ENCODE measurements around the gene C1QTNF6.

The C1QTNF6 gene

DNA sequence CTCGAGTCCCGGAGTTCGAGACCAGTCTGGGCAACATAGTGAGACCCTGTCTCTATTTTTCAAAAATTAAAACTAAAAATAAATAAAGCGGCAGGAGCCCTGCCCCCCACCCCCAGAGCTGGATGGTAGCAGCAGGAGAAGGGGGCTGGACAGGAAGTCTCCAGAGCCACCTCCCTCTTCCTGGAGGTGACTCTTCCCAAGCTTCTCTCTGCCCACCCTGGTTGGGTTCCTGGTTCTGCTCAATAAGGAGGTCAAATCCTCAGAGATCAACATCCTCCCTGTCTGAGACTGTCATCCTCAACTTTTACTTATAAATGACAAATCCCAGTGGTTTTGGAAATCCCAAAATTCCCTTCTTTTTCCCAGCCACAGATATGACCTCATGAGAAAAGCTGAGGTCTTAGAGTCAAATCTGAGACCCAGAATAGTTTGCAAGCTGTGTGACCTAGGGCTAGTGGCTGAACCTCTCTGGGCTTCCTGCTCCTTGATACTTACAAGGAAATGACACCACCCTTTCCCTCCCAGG is 987 bp downstream of the C1QTNF6 start:
- TF ChIP-seq BACH2 (CRISPR knock-in tag; IDR thresholded peaks at IDR 0.05; ENCODE audit: borderline replicate concordance) (no peak), TSHZ2 (CRISPR knock-in tag; IDR thresholded peaks at IDR 0.05) (no peak), GLIS3 (CRISPR knock-in tag; IDR thresholded peaks at IDR 0.05) (0 out of 2 replicates have a peak, but pooled peaks have one; percentile 58)
- no peak for ATAC-seq

GRCh38 chr22:37186228-37186996 is 1.6 kb downstream of the C1QTNF6 start:
- ATAC-seq: peak; percentile 41
- no peak for TF ChIP-seq GLIS3 (CRISPR knock-in tag; IDR thresholded peaks at IDR 0.05)
- TF ChIP-seq ZNF8 (CRISPR knock-in tag; IDR thresholded peaks at IDR 0.05): no peak
- TF ChIP-seq CSDC2 (CRISPR knock-in tag; IDR thresholded peaks at IDR 0.05): no peak
- TF ChIP-seq ZNF70 (CRISPR knock-in tag; IDR thresholded peaks at IDR 0.05): no peak
- TF ChIP-seq PATZ1 (CRISPR knock-in tag; IDR thresholded peaks at IDR 0.05; ENCODE audit: borderline replicate concordance): no peak
- no peak for TF ChIP-seq TSHZ2 (CRISPR knock-in tag; IDR thresholded peaks at IDR 0.05)
- no peak for TF ChIP-seq OSR1 (CRISPR knock-in tag; IDR thresholded peaks at IDR 0.05)
- no peak for TF ChIP-seq ZFP30 (CRISPR knock-in tag; IDR thresholded peaks at IDR 0.05)
- TF ChIP-seq BACH2 (CRISPR knock-in tag; IDR thresholded peaks at IDR 0.05; ENCODE audit: borderline replicate concordance): no peak
- TF ChIP-seq SNAI2 (CRISPR knock-in tag; IDR thresholded peaks at IDR 0.05): no peak
- no peak for TF ChIP-seq TOX (CRISPR knock-in tag; IDR thresholded peaks at IDR 0.05; ENCODE audit: borderline replicate concordance)
- TF ChIP-seq TCF4 (CRISPR knock-in tag; IDR thresholded peaks at IDR 0.05; ENCODE audit: borderline replicate concordance): no peak
- no peak for TF ChIP-seq ESRRG (CRISPR knock-in tag; IDR thresholded peaks at IDR 0.05)
- TF ChIP-seq, protein P1, sequence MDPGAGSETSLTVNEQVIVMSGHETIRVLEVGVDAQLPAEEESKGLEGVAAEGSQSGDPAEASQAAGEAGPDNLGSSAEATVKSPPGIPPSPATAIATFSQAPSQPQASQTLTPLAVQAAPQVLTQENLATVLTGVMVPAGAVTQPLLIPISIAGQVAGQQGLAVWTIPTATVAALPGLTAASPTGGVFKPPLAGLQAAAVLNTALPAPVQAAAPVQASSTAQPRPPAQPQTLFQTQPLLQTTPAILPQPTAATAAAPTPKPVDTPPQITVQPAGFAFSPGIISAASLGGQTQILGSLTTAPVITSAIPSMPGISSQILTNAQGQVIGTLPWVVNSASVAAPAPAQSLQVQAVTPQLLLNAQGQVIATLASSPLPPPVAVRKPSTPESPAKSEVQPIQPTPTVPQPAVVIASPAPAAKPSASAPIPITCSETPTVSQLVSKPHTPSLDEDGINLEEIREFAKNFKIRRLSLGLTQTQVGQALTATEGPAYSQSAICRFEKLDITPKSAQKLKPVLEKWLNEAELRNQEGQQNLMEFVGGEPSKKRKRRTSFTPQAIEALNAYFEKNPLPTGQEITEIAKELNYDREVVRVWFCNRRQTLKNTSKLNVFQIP (CRISPR knock-in tag; IDR thresholded peaks at IDR 0.05; ENCODE audit: borderline replicate concordance, low read depth): no peak
- TF ChIP-seq ZFP3 (CRISPR knock-in tag; IDR thresholded peaks at IDR 0.05): no peak
- no peak for TF ChIP-seq CSRNP3 (CRISPR knock-in tag; IDR thresholded peaks at IDR 0.05)
- no peak for TF ChIP-seq ARNTL (CRISPR knock-in tag; IDR thresholded peaks at IDR 0.05; ENCODE audit: borderline replicate concordance, low read depth)
- TF ChIP-seq, protein P2, sequence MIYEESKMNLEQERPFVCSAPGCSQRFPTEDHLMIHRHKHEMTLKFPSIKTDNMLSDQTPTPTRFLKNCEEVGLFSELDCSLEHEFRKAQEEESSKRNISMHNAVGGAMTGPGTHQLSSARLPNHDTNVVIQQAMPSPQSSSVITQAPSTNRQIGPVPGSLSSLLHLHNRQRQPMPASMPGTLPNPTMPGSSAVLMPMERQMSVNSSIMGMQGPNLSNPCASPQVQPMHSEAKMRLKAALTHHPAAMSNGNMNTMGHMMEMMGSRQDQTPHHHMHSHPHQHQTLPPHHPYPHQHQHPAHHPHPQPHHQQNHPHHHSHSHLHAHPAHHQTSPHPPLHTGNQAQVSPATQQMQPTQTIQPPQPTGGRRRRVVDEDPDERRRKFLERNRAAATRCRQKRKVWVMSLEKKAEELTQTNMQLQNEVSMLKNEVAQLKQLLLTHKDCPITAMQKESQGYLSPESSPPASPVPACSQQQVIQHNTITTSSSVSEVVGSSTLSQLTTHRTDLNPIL (CRISPR knock-in tag; IDR thresholded peaks at IDR 0.05; ENCODE audit: low read depth): no peak
